Frontal cortex (tissue), 4 donors: ENCODE results near the gene RPL10. TPM values are rescaled to one million over a fixed set of nuclear protein-coding genes. Genes with fewer than 3 reads are reported as not detected.
"Not testable (repeated sequence)": the region's sequence is repeated elsewhere in the genome, so short reads cannot be mapped to it uniquely, and the experiment has no call there.

ENCODE experiments used
- DNase-seq, 2 donors: peaks; one replicate each; pipeline ENCODE4 v3.0.0; 2012; ENCODE audit warnings: low spot score in 2 of 2
- FAIRE-seq: peaks from 2 replicates; lab custom pipeline; 2012; peaks lifted over from hg19 to GRCh38; lab: Jason Lieb, UNC
- total RNA-seq: library from RNA; depleted of rRNA; stranded (reverse); fragments of >200 nt; gene quantifications from one replicate; pipeline ENCODE4 v1.2.3, GENCODE V29; 2014
- donor health status: control.
- donor health status: control.
- donor health status: control.

Gene RPL10
- total RNA-seq, 1 donor from 2014 or later: 2,273 TPM

- DNase-seq (peak in 1 of 2 donors; percentile 53), FAIRE-seq (no peak)
Measured at GRCh38 chrX:154396973-154397887, 947 bp upstream of the RPL10 start.

GRCh38 chrX:154398668-154399526 lies 720 bp downstream of the RPL10 start:
- no peak for FAIRE-seq
- peak; percentile 60 to 61 for DNase-seq

DNA sequence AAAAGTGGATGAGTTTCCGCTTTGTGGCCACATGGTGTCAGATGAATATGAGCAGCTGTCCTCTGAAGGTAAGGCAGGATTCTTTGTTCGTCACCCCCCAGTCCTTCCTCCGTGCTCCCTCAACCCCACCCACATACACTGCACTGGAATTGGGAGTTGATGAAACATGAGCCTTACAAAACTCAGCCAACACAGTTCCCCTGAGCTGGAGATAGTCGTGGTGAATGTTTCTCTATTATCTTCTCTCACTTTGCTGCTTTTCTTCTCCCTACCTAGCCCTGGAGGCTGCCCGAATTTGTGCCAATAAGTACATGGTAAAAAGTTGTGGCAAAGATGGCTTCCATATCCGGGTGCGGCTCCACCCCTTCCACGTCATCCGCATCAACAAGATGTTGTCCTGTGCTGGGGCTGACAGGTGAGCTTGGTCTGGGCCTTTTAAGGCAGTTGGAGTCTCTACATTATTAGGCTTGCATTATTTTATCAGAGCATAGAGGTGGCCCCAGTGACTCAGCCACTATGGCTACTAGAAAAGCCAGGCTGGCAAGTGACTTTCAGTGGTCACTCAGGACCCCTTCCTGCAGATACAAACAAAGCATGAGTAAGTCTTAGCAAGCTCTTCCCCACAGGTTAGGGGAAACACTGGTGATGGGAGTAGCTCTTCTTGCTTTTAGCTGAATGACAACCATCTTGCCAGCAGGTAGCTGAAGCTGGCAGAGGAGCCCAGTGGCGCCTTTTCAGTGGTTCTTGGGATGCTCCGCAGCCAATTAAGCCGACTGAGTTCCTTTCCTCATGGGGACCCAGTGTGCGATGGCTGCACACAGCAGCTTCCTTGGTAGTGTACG lies 1.6 kb downstream of the RPL10 start:
- FAIRE-seq: no peak
- DNase-seq: no peak

GRCh38 chrX:154400369-154400817 lies 2.2 kb downstream of the RPL10 start:
- DNase-seq, FAIRE-seq: not testable (repeated sequence)

DNA sequence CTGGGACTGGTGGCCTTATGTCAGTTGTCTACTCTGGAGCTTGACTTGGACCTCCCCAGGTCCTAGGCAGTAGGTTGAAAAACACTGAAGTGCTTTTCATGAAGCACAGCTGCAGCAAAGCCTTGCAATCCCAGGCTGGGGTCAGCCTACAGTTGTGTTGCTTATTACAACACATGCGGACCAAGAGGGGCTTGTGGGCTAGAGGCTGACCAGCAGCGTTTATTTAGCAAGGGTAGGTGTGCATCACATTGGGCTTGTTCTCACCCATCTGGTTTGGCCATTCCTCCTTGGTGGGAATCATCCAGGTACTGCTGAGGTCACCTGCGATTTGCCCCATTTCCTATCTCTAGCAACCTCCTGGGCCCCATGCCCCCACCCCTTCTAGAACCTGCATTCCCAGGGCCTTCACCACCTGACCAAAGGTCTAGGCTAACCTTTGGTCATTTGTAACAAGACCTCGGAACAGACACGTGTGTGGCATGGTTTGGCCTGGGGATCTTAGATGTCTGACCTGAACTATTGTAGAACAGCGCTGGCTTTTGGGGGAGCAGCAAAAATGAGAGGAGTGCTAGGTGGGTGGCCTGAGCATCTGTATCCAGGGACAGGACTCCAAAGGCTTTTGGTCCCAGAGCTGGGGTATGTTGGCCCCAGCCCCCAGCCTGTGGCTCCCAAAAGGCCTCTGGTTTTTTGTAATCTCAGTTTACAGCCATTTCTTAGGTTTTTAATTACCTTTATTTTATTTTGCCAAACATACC lies 3.0 kb downstream of the RPL10 start:
- DNase-seq (no peak), FAIRE-seq (no peak)

- FAIRE-seq (no peak), DNase-seq (no peak)
Measured at GRCh38 chrX:154401918-154402621, 3.9 kb downstream of the RPL10 start.

- DNase-seq: no peak
- no peak for FAIRE-seq
Measured at GRCh38 chrX:154402622-154403127, 4.5 kb downstream of the RPL10 start.

GRCh38 chrX:154403192-154403591 lies 5.0 kb downstream of the RPL10 start:
- DNase-seq (no peak), FAIRE-seq (no peak)

- no peak for DNase-seq
Measured at GRCh38 chrX:154403858-154404257, 5.7 kb downstream of the RPL10 start.

GRCh38 chrX:154404625-154405192 lies 6.5 kb downstream of the RPL10 start:
- no peak for DNase-seq
- FAIRE-seq: no peak

More at GRCh38 chrX:154403858-154404257, 5.7 kb downstream of the RPL10 start:
- FAIRE-seq: no peak

GRCh38 chrX:154408659-154409221 lies 10.6 kb downstream of the RPL10 start:
- DNase-seq (no peak), FAIRE-seq (no peak)

DNA sequence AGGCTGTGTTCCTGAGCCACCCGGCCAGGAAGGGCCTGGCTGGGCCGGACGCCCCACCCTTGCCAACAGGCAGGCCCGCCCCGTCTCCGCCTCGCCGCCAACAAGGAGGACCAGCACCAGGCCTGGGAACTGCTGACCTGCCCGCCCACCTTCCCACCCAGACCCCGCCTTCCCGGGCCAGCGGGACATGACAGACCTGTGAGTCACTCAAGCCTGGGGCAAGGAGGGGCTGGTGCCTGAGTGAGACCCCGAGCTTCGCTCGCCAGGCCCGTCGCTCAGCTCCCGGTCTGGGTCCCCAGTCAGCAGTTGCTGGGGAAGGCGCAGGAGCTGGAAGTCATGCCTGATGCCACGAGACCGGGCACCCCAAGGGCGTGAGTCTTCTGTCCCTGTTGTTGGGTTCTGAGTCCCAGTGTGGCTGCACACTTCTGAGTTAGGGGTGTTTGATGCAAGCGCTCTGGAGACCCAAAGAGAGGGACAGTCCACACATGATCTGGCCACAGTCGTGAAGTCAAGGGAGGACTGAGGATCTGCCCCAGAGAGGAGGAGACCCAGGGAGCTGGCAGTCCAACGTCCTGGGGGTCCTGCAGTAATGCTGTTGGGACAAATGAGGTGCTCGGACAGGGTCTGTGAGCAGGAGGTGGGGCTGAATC lies 11.2 kb downstream of the RPL10 start, which contains the start of gene DNASE1L1:
DNASE1L1 (minus strand) TSS at position 33 of the 650 bp plus-strand sequence. CDS start 3,686 bp downstream, outside the sequence.
- FAIRE-seq: no peak

DNA sequence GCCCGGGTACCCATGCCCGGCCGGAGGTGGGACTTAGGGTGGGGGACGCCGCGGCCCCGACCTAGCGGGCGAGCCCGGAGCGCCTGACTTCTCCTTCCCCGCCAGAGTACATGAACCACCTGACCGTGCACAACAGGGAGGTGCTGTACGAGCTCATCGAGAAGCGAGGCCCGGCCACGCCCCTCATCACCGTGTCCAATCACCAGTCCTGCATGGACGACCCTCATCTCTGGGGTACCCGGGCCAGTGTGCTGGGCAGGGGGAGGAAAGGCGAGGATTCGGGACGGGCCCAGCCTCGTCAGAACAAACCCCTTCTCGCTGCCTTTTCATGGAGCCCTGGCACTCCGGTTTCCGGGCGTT lies 13.8 kb downstream of the RPL10 start:
- FAIRE-seq: no peak

More for the DNA sequence above, 11.2 kb downstream of the RPL10 start, which contains the start of gene DNASE1L1:
- DNase-seq: peak in 1 of 2 donors; percentile 42

DNA sequence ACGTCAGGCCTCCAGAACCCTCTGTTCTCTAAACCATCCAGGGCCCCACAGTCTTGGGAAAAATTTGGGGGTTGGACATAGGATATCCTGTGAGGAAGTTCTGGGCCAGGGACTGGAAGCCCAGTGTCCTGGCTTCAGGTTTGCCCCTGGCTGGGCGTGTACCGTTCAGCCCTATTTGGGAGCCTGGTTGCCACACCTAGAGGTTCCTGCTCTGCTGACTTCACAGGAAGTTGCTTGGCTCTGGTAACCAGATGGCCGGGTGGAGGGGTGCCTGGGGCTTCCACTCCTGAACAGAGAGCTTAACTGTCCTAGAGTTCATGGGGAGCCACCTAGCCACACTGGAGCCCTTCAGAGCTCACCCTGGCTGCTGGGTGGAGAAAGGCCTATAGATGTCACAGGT lies 14.3 kb downstream of the RPL10 start:
- FAIRE-seq: no peak
- DNase-seq: no peak

More for the DNA sequence above, 13.8 kb downstream of the RPL10 start:
- DNase-seq: peak in 1 of 2 donors; percentile 54

GRCh38 chrX:154413142-154413541 lies 15.0 kb downstream of the RPL10 start:
- FAIRE-seq (no peak), DNase-seq (no peak)

- FAIRE-seq (no peak), DNase-seq (no peak)
Measured at GRCh38 chrX:154417157-154417556, 19.0 kb downstream of the RPL10 start.

DNA sequence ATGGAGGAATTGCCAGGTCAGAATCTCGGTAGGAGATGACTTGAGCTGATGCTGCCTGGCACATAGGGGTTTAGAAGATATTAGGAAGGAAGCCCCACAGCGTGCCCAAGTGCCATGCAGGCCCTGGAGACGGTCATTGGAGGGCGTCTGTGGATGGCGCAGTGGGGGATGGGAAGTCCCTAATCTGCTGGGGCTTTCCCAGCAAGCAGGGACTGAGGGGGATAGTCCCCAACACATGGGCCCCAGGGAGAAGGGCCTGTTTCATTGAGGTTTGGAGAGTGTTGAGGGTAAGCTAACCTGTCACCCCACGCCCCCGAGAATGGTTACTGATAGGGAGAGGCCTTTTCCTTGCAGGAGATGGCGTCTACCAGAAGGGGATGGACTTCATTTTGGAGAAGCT lies 21.0 kb downstream of the RPL10 start:
- DNase-seq (no peak), FAIRE-seq (no peak)
